Motor neuron (in vitro differentiated cells): Measurements from ENCODE around the gene MXD4. TPM values are rescaled to one million over a fixed set of nuclear protein-coding genes. Genes with fewer than 3 reads are reported as not detected.

Experiments used
- ATAC-seq, 8 experiments: fragments of 200-7000 bp; cut with Tn5 transposase; replicated peaks in 6 of 8; 2 replicates each; pipeline ENCODE4 v1.8.0; 2021; ENCODE audit warnings: mild to moderate bottlenecking in 8 of 8, moderate library complexity in 8 of 8
- H3K27ac ChIP-seq, 2 donors: fragments of 250-450 bp; sonication (Bioruptor Pico); 2 replicates each; pipeline ENCODE4 v1.9.0; 2021; ENCODE audit warnings: antibody characterized with exemption in 2 of 2, mild to moderate bottlenecking in 2 of 2, moderate library complexity in 1 of 2
- H3K4me1 ChIP-seq, 2 donors: fragments of 250-450 bp; sonication (Bioruptor Pico); replicated peaks in 1 of 2; 2 replicates each; pipeline ENCODE4 v1.6.1; 2021; ENCODE audit warnings: antibody characterized with exemption in 2 of 2, mild to moderate bottlenecking in 2 of 2, moderate library complexity in 1 of 2
- H3K4me3 ChIP-seq, 5 donors: fragments of 250-450 bp; sonication (Bioruptor Pico); 2 replicates each; pipeline ENCODE4 v1.9.0; 2021; ENCODE audit warnings: antibody characterized with exemption in 5 of 5, mild to moderate bottlenecking in 5 of 5, moderate library complexity in 4 of 5
- WGBS, 10 experiments: fragments of 450-650 bp; shearing (Covaris generic); methylation state at CpG; one replicate each; pipeline ENCODE4 v1.0.0; 2022; 5-methylcytosine and 5-hydroxymethylcytosine counted together
- in situ Hi-C, 9 experiments: fragments of 400-800 bp; cut with MboI; loops; one replicate each; pipeline ENCODE4 v1.15.0; 2021; ENCODE audit warnings: low sequenced_read_pairs in 9 of 9, low pct_unique_long_range_greater_than_20kb in 2 of 9; ENCODE audit not compliant: unreplicated experiment in 9 of 9
- total RNA-seq, 8 experiments: library from RNA; unstranded; fragments of 300-600 nt; gene quantifications; 2 replicates each; pipeline versions ENCODE4 v1.2.3 to v1.2.4, GENCODE V29; 2022

The MXD4 gene
- total RNA-seq, 8 experiments from 2014 or later = 12.8 to 53.6 (median 36.2) TPM

DNA sequence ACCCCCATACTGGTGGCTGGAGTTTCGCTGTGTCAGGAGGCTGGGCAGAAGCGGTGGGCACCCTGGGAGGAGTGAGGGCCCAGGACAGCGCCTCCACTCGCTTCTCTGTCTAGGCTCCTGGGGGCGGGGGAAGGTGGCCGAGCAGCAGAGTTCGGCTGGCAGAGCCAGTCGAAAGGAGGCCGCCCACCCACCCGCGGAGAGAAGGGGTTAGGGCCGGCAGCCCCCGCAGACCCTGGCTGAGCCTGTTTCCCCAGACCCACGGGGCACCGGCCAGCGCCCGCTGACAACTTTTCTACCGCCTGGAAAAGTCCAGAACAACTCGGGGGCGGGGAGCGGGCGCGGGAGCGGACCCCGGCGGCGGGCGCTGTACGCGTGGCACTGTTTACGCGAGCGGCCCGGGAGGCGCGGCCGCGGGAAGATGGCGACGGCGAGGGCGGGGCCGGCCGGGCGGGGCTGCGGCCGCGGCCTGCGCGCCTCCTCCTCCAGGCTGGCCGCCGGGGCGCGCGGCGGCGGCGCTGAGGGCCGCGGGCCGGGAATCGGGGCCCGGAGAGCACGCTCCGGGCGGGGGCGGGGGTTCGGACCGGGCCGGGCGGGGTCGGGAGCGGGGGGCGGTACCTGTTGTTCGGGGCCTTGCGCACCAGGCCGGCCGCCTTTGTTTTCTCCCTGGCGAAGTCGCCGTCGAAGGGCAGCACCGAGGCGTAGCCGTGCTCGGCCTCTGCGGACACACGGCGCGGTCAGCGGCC is 628 bp downstream of the MXD4 start:
- Histone ChIP-seq H3K4me1 (peaks cover 9 to 14% of the 10 kb centered on the region in 2 donors), H3K4me3 (peak overlapping the region; percentile 53 to 76 (median 59)), H3K27ac (peak overlapping the region; percentile 63 to 78)
- WGBS, 10 experiments = 0 to 20% methylated on average over 1 to 4 of the region's 91 CpGs; no CpG with 5 or more reads in 8 of the 10 experiments
- in situ Hi-C loops = no loop called here
- ATAC-seq = peak; percentile 2 to 16 (median 8)

DNA sequence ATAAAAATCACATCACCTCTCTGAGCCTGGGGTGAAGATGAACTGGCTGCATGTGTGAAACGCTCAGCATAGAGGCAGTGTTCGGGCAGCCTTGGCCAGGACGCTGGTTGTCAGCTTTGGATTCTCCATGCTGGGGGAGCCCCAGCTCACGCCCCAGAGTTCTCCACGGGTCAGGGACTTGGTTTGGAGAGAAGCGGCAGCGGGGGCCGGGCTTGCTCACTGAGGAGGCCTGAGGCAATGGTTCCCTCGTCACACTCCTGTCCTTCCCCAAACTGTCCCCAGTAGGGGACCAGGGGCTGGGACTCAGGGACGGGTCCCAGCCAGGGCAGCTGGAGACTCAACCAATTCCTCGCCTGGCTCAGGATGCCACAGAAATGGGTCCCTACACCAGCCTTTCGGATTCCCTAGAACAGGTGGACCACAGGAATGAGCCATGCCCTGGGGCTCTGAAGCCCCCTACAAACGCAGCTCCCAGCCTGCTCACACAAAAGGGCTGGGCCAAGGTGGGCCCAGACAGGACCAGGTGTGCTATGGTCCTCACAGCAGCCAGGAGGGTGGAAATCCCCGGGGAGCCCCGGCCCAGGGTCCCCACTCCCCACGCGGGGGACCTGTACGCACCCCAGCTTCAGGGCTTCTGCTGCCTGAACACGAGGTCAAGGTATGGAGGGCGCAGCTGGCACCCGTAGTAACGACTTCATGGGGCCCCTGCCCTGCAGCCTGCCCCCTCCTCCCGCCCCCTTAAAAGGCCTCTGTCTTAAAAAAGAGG is 1.4 kb downstream of the MXD4 start:
- ATAC-seq = no peak
- H3K4me3 ChIP-seq = peak overlapping the region; percentile 53 to 76 (median 59)
- H3K27ac ChIP-seq = peak overlapping the region in 1 of 2 donors; percentile 78
- WGBS, 10 experiments = 0 to 90% (median 65%) methylated on average over 1 to 8 of the region's 23 CpGs; no CpG with 5 or more reads in 4 of the 10 experiments
- H3K4me1 ChIP-seq = peaks cover 9 to 11% of the 10 kb centered on the region in 2 donors
- in situ Hi-C loops = no loop called here

DNA sequence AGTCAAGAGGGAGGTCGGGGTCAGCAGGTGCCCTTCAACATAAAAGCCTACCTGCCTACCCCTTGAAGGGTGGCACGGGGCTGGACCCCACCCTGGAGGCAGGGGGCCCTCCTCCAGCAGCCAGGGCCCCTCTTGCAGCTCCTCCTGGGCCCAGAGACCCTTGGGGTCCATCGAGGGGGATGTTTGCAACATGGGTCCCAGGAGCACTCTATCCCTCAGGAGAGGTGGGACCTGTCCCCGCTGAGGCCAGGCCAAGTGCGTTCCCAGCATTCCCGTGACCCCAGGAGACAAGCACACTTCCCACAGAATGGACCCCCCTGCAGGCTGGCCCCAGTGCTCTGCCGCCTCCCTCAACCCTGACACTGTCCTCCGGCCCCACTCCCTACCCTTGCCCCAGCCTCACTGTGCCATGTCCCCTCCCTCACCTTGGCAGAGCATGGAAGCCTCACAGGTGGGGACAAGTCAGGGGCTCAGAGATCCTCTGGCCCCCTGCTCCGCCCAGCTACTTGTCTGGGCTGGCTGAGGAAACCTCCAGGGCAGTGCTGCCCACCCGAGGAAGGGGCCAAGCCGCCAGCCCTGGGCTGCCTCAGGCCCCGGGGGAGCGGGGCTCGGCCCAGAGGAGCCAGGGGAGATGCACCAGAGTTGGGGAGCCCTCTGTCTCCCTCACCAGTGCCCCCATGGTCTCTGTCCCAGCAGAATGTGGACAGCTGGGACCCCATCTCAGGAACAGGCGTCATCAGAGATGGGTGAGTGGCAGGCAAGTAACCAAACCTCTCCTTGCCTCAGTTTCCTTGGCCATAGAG is 2.2 kb downstream of the MXD4 start:
- peak overlapping the region in 2 of 5 donors; percentile 69 to 76 for H3K4me3 ChIP-seq
- in situ Hi-C loops = no loop called here
- no peak overlapping the region for H3K27ac ChIP-seq
- no peak for ATAC-seq
- WGBS, 10 experiments = 80 to 100% (median 87%) methylated on average over 1 to 3 of the region's 15 CpGs; no CpG with 5 or more reads in 7 of the 10 experiments
- H3K4me1 ChIP-seq = peaks cover 9 to 11% of the 10 kb centered on the region in 2 donors

DNA sequence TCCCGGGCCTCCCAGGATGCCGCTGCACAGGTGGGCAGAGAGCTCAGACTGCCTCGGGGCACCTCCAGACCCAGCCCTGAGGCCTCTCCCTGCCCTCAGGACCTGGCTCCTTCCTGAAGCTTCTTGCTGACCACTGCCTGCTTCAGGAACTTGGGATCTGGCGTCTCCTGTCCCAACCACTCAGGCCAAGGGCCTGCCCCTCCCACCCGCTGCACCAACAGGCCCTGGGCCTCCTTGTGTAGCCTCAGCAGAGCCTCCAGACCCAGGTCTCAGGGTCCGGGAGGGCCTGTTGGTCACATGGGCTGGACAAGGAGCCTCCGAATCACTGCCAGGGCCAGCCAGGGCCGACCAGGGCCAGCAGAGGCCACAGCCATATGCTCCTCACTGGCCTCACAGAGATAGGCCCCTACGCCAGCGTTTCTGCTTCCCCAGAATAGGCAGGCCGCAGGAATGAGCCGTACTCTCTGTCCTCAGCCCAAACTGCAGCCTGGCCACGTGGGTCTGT is 2.8 kb downstream of the MXD4 start:
- H3K4me1 ChIP-seq = peaks cover 9 to 11% of the 10 kb centered on the region in 2 donors
- no peak for ATAC-seq
- 50 to 80% methylated on average over 1 of the region's 13 CpGs; no CpG with 5 or more reads in 8 of the 10 experiments for WGBS, 10 experiments
- in situ Hi-C loops = no loop called here
- no peak overlapping the region for H3K4me3 ChIP-seq
- no peak overlapping the region for H3K27ac ChIP-seq

DNA sequence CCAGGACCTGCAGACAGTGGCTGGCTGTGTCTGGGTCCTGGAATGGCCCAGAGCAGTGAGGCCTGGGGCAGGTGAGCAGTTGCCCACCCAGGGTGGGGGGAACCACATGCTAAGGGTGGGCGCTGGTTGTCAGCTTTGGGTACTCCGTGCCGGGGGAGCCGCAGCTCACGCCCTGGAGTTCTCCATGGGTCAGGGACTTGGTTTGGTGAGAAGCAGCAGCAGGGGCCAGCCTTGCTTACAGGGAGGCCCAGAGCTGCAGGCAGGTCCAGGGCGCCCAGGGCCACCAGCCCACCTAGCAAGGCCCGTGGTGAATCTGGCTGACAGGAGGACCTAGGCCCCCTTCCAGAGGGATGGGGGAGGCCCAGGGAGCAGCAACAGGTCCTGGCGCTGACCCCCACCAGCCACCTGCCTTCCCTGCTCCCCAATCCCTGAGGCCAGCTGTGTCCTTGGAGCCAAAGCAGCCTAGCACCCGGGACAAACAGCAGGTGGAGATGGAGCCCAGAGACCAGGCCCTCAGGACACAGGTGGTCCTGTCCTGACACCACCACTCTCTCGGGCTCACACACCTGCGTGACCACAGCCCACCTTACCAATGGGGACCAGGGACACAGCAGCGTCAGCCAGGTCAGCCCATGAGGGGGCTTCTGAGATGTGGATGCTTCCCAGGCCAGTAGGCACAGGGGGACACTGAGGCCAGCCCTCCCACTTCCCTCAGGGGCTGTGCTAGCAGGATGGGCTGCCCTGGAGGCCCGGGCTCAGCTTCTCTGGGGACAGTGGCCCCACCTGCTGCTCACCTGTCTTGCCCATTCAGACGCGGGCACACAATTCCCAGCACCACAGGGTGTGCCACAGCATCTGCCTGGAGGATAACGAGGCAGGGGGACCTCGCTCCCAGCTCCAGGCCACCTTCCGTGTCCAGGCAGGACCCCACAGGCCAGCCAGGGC is 3.5 kb downstream of the MXD4 start:
- H3K4me3 ChIP-seq = no peak overlapping the region
- no CpG with 5 or more reads among the region's 18 CpGs for WGBS, 10 experiments
- in situ Hi-C loops = no loop called here
- H3K4me1 ChIP-seq = peaks cover 9 to 11% of the 10 kb centered on the region in 2 donors
- H3K27ac ChIP-seq = no peak overlapping the region
- ATAC-seq = no peak

DNA sequence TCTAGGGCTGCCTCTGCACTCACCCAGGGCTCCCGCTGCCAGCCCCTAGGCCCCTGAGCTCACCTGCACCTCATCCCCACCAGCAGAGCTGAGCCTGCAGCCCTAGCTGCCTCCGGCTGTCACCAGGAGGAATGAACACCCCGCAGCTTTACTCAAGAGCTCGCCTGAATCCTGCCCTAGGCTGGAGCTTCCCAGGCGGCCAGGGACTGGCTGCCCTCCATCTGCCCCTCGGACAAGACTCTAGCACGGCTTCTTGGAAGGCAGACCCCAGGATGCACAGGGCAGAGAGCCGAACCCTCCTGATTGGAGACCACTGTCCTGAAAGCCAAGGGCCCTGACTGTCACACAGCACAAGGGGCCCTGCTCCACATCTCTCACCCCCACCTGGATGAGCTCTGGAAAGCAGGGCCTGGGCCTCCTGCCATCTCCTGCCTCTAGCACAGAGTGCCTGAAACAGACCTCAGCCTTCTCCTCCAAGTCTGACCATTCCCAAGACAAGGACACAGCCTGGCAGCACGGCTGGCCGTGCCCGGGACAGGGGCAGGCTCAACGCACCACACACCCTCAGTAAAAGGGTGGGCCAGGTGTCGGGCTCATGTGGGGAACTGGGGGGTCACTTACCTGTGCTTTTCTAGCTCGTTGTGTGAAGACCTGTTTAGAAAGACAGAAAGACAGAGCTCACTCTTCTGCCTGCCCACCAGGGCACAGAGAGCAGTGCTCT is 4.4 kb downstream of the MXD4 start:
- in situ Hi-C loops = no loop called here
- Histone ChIP-seq H3K4me1 (peaks cover 9 to 11% of the 10 kb centered on the region in 2 donors), H3K4me3 (no peak overlapping the region), H3K27ac (no peak overlapping the region)
- 60 to 100% (median 83%) methylated on average over 1 to 6 of the region's 14 CpGs; no CpG with 5 or more reads in 4 of the 10 experiments for WGBS, 10 experiments
- no peak for ATAC-seq

DNA sequence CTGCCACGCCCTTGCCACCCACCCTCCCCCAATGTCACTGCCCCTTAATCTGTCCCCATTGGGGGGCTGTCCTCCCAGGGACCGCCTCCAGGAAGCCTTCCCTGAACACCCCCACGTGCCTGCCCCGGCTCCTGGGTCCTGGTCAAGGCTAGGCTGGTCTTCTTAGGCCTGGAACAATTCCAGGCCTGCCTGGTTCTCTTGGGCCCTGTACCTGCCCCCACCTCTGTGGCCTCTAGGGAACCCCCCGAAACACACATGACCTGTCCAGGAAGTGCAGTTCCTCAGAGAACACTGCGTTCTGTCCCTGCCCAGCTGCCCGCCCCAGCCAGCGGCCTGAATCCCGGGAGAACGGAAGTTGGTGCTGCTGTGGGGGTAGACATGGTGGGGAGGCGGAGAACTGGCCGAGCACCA is 5.1 kb downstream of the MXD4 start:
- no peak overlapping the region for H3K27ac ChIP-seq
- 60% methylated on average over 1 of the region's 12 CpGs; no CpG with 5 or more reads in 9 of the 10 experiments for WGBS, 10 experiments
- in situ Hi-C loops = no loop called here
- no peak for ATAC-seq
- H3K4me3 ChIP-seq = no peak overlapping the region
- H3K4me1 ChIP-seq = peaks cover 9 to 11% of the 10 kb centered on the region in 2 donors

DNA sequence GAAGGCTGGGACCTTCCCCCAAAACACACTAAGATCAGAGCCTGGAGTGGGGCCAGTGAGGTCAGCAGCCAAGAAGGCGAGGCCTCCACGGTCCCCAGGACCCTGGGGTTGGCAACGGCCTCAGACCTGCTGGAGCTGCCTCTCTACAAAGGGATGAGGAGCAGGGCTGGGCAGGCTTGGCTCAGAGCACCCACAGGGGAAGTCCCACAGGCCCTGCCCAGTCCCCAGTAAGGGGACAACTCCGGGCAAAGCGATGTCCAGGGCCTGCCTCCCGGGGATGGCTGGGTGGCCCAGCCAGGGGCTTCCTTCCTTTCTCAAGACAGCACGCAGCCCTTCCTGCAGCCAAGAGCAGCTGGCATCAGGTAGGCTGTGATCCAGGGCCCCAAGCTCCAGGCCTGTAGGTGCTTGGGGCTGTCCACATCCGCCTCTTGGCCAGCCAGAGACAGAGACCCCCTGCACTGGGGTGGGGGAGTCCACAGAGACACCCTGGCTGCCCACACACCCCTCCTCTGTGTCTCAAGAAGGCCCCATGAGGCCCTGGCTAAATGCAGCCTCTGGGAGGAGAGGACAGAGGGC is 5.7 kb downstream of the MXD4 start:
- ATAC-seq = peak in 1 of 8 experiments; percentile 21
- peaks cover 9 to 11% of the 10 kb centered on the region in 2 donors for H3K4me1 ChIP-seq
- no peak overlapping the region for H3K27ac ChIP-seq
- in situ Hi-C loops = no loop called here
- WGBS, 10 experiments = 31 to 80% (median 40%) methylated on average over 1 to 5 of the region's 8 CpGs; no CpG with 5 or more reads in 7 of the 10 experiments
- no peak overlapping the region for H3K4me3 ChIP-seq

DNA sequence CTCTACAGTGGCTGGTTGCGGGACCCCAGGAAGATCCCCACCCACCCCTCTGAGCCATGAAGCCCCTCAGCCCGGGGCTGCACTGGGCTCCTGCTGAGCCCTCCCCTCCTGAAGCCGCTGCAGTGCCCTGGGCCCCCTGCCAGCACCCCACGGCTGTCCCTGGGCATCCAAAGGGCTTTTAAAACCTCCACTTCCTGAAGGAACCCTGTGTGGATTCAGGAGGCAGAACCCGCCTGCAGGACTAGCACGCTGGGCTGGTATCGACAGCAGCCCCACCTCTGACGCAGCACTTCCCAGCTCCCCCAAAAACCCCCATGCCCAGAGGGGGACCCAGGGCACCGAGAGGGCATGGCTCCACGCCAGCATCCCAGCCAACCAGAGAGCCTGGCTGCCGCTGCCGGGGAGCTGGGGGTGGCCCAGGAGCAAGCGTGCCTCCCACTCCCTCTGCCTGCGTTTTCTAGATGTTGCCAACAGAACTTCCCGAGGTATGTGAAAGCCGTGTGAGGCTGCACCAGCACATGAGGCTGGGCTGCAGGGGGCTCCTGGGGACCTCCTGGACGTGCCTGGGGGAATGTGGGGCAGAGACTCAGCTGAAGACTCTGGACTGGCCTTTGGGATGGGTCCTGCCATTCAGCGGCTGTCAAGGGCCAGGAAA is 6.3 kb downstream of the MXD4 start:
- no peak overlapping the region for H3K4me3 ChIP-seq
- H3K27ac ChIP-seq = no peak overlapping the region
- ATAC-seq = peak in 4 of 8 experiments; percentile 9 to 70 (median 13)
- 20 to 65% (median 60%) methylated on average over 1 to 2 of the region's 18 CpGs; no CpG with 5 or more reads in 7 of the 10 experiments for WGBS, 10 experiments
- H3K4me1 ChIP-seq = peaks cover 6 to 10% of the 10 kb centered on the region in 2 donors
- in situ Hi-C loops = no loop called here

DNA sequence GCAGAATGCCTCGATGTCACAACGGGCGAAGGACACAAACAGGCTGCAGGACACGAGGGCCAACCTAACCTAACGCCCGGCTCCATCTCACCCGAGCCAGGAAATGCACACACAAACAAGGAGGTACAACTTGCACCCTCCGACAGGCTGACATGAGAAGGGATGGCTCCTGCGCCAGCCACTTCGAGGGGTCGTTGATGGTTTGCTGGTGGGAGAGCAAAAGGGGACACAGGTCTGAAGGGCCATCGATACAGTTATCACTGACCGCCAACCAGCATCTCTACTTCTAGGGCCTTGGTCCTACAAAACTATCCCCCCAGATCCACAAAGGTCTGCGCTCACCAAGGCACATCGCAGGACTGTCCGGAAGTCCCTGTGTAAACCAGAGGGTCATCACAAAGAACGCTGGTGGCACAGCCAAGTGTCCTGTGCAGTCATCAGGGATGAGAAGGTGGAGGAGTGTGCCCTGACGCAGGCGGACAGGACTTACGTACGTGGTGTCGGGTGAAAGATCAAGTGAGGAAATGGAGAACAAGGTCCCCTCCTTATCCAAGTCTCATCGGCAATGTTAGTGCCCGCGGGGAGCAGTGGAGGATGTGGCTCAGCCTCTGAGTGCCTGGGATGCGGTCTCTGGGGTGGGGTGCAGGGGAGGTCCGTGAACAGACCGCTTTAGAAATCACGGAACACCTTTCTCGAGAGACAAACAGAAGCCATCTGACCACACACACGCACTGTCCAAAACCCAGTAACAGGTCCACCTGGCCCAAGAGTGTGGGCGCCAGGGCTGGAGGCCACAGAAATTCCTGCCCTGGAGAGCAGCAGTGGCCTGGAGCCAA is 7.0 kb downstream of the MXD4 start:
- H3K4me1 ChIP-seq = peaks cover 0 to 2% of the 10 kb centered on the region in 2 donors
- no peak overlapping the region for H3K27ac ChIP-seq
- no peak for ATAC-seq
- in situ Hi-C loops = no loop called here
- 69 to 90% (median 87%) methylated on average over 2 to 17 of the region's 32 CpGs for WGBS, 10 experiments
- no peak overlapping the region for H3K4me3 ChIP-seq
